Measurements from ENCODE around the gene HIC1. TPM values are rescaled to one million over a fixed set of nuclear protein-coding genes. Genes with fewer than 3 reads are reported as not detected.

Gene HIC1
- total RNA-seq, 1 experiment from 2014 or later, result 0.59 TPM

GRCh38 chr17:2020721-2021120, 34.2 kb upstream of the HIC1 start:
- Mint-ChIP-seq H3K36me3 (ENCODE audit: insufficient read depth, unreplicated experiment) (peaks cover 6% of the 10 kb centered on the region), H3K27ac (ENCODE audit: unreplicated experiment) (no peak overlapping the region), H3K4me3 (ENCODE audit: unreplicated experiment) (no peak overlapping the region), H3K9me3 (ENCODE audit: unreplicated experiment) (no peaks in the 10 kb centered on the region), H3K27me3 (ENCODE audit: insufficient read depth, unreplicated experiment) (peaks cover 11% of the 10 kb centered on the region), H3K4me1 (ENCODE audit: low read depth, unreplicated experiment) (no peaks in the 10 kb centered on the region)
- BruUV-seq (replicated peaks), result no TSS peak
- Histone ChIP-seq H3K27me3 (replicated peaks; ENCODE audit: control insufficient read depth, insufficient read depth, low read length) (peaks cover 6% of the 10 kb centered on the region), H3K9me3 (no peaks in the 10 kb centered on the region), H3K36me3 (ENCODE audit: control insufficient read depth, insufficient read depth, low read length) (no peaks in the 10 kb centered on the region), H3K4me3 (ENCODE audit: low read depth, low read length) (no peak overlapping the region), H3K4me1 (peaks cover 17% of the 10 kb centered on the region; the same call in 1 of the 2 replicates)
- intact Hi-C loops (cut with micrococcal nuclease; ENCODE audit: unreplicated experiment), result no loop called here
- no peak for TF ChIP-seq CTCF (IDR thresholded peaks at IDR 0.05; ENCODE audit: insufficient read depth in 1 of 2, low read depth in 1 of 2, low read length in 1 of 2, severe bottlenecking in 1 of 2, unreplicated experiment in 1 of 2)
- POLR2A ChIA-PET, result no interaction called here
- DNase-seq, result no peak
- CTCF ChIA-PET, result interaction anchor here (2.4 kb wide), 1 partner anchor 112 kb away, joined by 11 read pairs; no protein-coding TSS in a partner anchor

- TF ChIP-seq CTCF (IDR thresholded peaks at IDR 0.05; ENCODE audit: insufficient read depth in 1 of 2, low read depth in 1 of 2, low read length in 1 of 2, severe bottlenecking in 1 of 2, unreplicated experiment in 1 of 2), result no peak
- no TSS peak for BruUV-seq (replicated peaks)
- Mint-ChIP-seq H3K36me3 (ENCODE audit: insufficient read depth, unreplicated experiment) (peaks cover 11% of the 10 kb centered on the region), H3K4me3 (ENCODE audit: unreplicated experiment) (no peak overlapping the region), H3K27ac (ENCODE audit: unreplicated experiment) (no peak overlapping the region), H3K9me3 (ENCODE audit: unreplicated experiment) (no peaks in the 10 kb centered on the region), H3K4me1 (ENCODE audit: low read depth, unreplicated experiment) (peaks cover 6% of the 10 kb centered on the region), H3K27me3 (ENCODE audit: insufficient read depth, unreplicated experiment) (peaks cover 17% of the 10 kb centered on the region)
- POLR2A ChIA-PET, result no interaction called here
- H3K9me3 ChIP-seq, result no peaks in the 10 kb centered on the region
- no peak for DNase-seq
- no peaks in the 10 kb centered on the region for H3K36me3 ChIP-seq (ENCODE audit: control insufficient read depth, insufficient read depth, low read length)
- peaks cover 18% of the 10 kb centered on the region; the same call in 1 of the 2 replicates for H3K4me1 ChIP-seq
- peaks cover 6% of the 10 kb centered on the region for H3K27me3 ChIP-seq (replicated peaks; ENCODE audit: control insufficient read depth, insufficient read depth, low read length)
- H3K4me3 ChIP-seq (ENCODE audit: low read depth, low read length), result no peak overlapping the region
- intact Hi-C loops (cut with micrococcal nuclease; ENCODE audit: unreplicated experiment), result no loop called here
- CTCF ChIA-PET, result interaction anchor here (0.6 to 4.3 kb wide), 2 partner anchors 35 to 113 kb away, joined by 3 to 185 read pairs; no protein-coding TSS in a partner anchor
Measured at GRCh38 chr17:2022647-2023240, 32.2 kb upstream of the HIC1 start.

GRCh38 chr17:2023256-2023655, 31.6 kb upstream of the HIC1 start:
- intact Hi-C loops (cut with micrococcal nuclease; ENCODE audit: unreplicated experiment), result no loop called here
- ChIA-PET CTCF (interaction anchor here (0.5 to 4.3 kb wide), 3 partner anchors 25 to 113 kb away, joined by 3 to 185 read pairs (median 4); no protein-coding TSS in a partner anchor), POLR2A (no interaction called here)
- Histone ChIP-seq H3K4me3 (ENCODE audit: low read depth, low read length) (no peak overlapping the region), H3K4me1 (peaks cover 18% of the 10 kb centered on the region; the same call in 1 of the 2 replicates), H3K9me3 (no peaks in the 10 kb centered on the region), H3K27me3 (replicated peaks; ENCODE audit: control insufficient read depth, insufficient read depth, low read length) (peaks cover 6% of the 10 kb centered on the region), H3K36me3 (ENCODE audit: control insufficient read depth, insufficient read depth, low read length) (no peaks in the 10 kb centered on the region)
- DNase-seq, result no peak
- no peak overlapping the region for H3K4me3 Mint-ChIP-seq (ENCODE audit: unreplicated experiment)
- H3K27me3 Mint-ChIP-seq (ENCODE audit: insufficient read depth, unreplicated experiment), result peaks cover 16% of the 10 kb centered on the region
- no peak for TF ChIP-seq CTCF (IDR thresholded peaks at IDR 0.05; ENCODE audit: insufficient read depth in 1 of 2, low read depth in 1 of 2, low read length in 1 of 2, severe bottlenecking in 1 of 2, unreplicated experiment in 1 of 2)
- H3K9me3 Mint-ChIP-seq (ENCODE audit: unreplicated experiment), result no peaks in the 10 kb centered on the region
- no TSS peak for BruUV-seq (replicated peaks)
- H3K4me1 Mint-ChIP-seq (ENCODE audit: low read depth, unreplicated experiment), result peaks cover 6% of the 10 kb centered on the region
- H3K36me3 Mint-ChIP-seq (ENCODE audit: insufficient read depth, unreplicated experiment), result peaks cover 11% of the 10 kb centered on the region
- H3K27ac Mint-ChIP-seq (ENCODE audit: unreplicated experiment), result no peak overlapping the region

All from Caco-2 (cell line).